ENCODE measurements around the gene CLMP. TPM values are rescaled to one million over a fixed set of nuclear protein-coding genes. Genes with fewer than 3 reads are reported as not detected.

The CLMP gene
- total and polyA plus RNA-seq, 9 of the 15 experiments (the other 6 are each of a cell fraction or from before 2014, with no cell fraction given): 0.02 to 0.15 (median 0.03) TPM; not detected in 6

GRCh38 chr11:123169821-123170220 lies 25.2 kb downstream of the CLMP start:
- no peak overlapping the region for H2AFZ ChIP-seq (ENCODE audit: low read depth, low read length)
- H3K36me3 ChIP-seq (ENCODE audit: control insufficient read depth, insufficient read depth, low read length): no peaks in the 10 kb centered on the region
- H4K20me1 ChIP-seq (replicated peaks; ENCODE audit: control insufficient read depth, insufficient read depth, low read length): no peaks in the 10 kb centered on the region
- FAIRE-seq: no peak
- no peak overlapping the region for H3K4me2 ChIP-seq (ENCODE audit: insufficient read depth, low read length)
- no peaks in the 10 kb centered on the region for H3K9me1 ChIP-seq (ENCODE audit: control insufficient read depth, insufficient read depth, low read length)
- ChIA-PET CTCF (ENCODE audit: low intra/inter-chr PET ratio) (no interaction called here), POLR2A (interaction anchor here (1.0 kb wide), 1 partner anchor 34 kb away, joined by 3 read pairs; no protein-coding TSS in a partner anchor)
- intact Hi-C loops (cut with micrococcal nuclease) (loop anchor here (5.0 kb wide), 1 partner anchor 77 kb away; no protein-coding TSS in a partner anchor), in situ Hi-C loops (cut with MboI) (no loop called here)
- H3K4me3 ChIP-seq: no peak overlapping the region
- 0% methylated on average over 3 of the region's 3 CpGs for WGBS (ENCODE audit: insufficient coverage, low coverage, missing lambda C conversion rate)
- H3K4me1 ChIP-seq (replicated peaks in 1 of 2; ENCODE audit: control insufficient read depth in 2 of 2, insufficient read depth in 2 of 2, low read length in 2 of 2): no peaks in the 10 kb centered on the region
- H3K9me3 ChIP-seq (replicated peaks; ENCODE audit: control insufficient read depth, insufficient read depth, low read depth, low read length): no peaks in the 10 kb centered on the region
- no peak for TF ChIP-seq POLR2AphosphoS5 (IDR thresholded peaks at IDR 0.05; ENCODE audit: control insufficient read depth, insufficient read depth, low read depth, low read length)
- TF ChIP-seq KDM1A (IDR thresholded peaks at IDR 0.05): no peak
- no peak for TF ChIP-seq RB1 (IDR thresholded peaks at IDR 0.05; ENCODE audit: low read depth)
- TF ChIP-seq HMG20A (CRISPR knock-in tag; conservative IDR thresholded peaks at IDR 0.05): no peak
- no peak for TF ChIP-seq LEF1 (IDR thresholded peaks at IDR 0.05)
- no peak for TF ChIP-seq ZNF717 (CRISPR knock-in tag; IDR thresholded peaks at IDR 0.05)
- TF ChIP-seq TCF3 (CRISPR knock-in tag; IDR thresholded peaks at IDR 0.05): no peak
- TF ChIP-seq DMBX1 (CRISPR knock-in tag; IDR thresholded peaks at IDR 0.05; ENCODE audit: borderline replicate concordance): no peak
- H3K27ac ChIP-seq (ENCODE audit: extremely low read depth, low read depth, low read length): no peak overlapping the region
- no peak for ATAC-seq
- H3K9ac ChIP-seq (ENCODE audit: insufficient read depth in 1 of 2, low read depth in 2 of 2, low read length in 2 of 2): no peak overlapping the region
- no peak for DNase-seq (ENCODE audit: extremely low read depth in 1 of 4, low spot score in 3 of 4)
- BruUV-seq (replicated peaks): no TSS peak
- H3K79me2 ChIP-seq (ENCODE audit: control insufficient read depth, insufficient read depth, low read length): no peaks in the 10 kb centered on the region
- peaks cover 7 to 19% of the 10 kb centered on the region in 2 experiments; a peak in 2 of 5 replicates for H3K27me3 ChIP-seq (ENCODE audit: control insufficient read depth in 2 of 2, insufficient read depth in 2 of 2, low read length in 2 of 2)

Measured in K562 (cell line).